HG02588 (cell line): ENCODE results near the gene RAB3A.
A peak's percentile ranks its signal among the peaks of the same experiment; 100 is the strongest.

ENCODE experiments used
- ATAC-seq: cut with Tn5 transposase; IDR thresholded peaks from one replicate; pipeline ENCODE4 v1.9.1; 2021; ENCODE audit warnings: mild to moderate bottlenecking, moderate library complexity; ENCODE audit not compliant: unreplicated experiment

The RAB3A gene

DNA sequence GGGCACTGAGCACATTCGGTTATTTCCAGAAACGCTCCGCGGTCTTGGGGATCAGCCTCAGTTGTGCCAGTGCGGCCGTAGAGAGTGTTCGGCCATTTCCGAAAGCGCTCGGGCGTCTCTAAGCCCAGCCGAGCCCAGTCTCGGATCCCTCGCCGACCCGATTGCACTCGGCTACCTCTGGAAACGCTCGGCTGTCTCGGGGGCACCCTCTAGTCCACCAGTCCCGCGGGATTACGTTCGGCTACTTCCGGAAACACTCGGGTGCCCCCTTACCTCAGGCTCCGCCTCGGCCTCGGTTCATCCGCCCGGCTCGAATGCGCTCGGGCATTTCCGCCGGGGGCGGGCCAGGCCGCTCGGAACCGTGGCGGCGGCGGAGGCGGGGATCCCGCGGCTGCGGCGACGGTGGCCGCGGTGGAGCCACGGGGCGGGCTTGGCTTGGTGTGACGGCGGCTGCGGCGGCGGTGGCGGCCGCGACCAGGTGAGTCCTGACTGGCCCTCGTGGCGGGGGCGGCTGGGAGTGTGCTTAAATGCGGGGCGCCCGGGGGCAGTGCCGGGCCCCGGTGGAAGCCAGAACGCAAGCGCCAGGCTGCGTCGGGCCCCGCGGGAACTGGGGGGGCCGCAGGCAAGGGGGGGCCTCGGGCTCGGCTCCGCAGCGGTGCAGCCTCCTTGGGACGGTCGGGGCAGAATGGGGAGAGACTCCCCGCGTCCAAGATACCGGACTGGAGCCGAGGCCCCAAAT lies 50.9 kb downstream of the RAB3A start, which contains the start of gene PIK3R2:
Gene PIK3R2 (plus strand): TSS at position 347 of the 739 bp plus-strand sequence. CDS start 2,717 bp downstream, outside the sequence.
- peak; percentile 69 for ATAC-seq

DNA sequence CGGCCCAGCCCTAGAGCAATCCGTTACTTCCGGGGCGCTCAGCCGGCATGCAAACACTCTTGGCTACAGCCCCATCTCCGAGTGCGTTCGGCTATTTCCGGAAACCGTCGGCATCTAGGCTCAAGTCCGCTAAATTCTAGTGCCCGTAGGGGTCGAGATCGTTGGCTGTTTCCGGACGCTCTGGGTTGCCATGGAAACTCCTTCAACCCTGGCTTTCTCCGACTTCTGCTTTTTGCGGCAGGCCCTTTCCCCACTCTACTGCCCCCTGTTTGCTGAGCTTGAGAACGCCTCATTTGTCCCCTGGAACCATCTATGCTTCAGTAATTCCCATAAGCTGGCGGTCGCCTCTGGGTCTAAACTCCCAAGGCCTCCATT lies 51.4 kb downstream of the RAB3A start:
- ATAC-seq = peak; percentile 49

DNA sequence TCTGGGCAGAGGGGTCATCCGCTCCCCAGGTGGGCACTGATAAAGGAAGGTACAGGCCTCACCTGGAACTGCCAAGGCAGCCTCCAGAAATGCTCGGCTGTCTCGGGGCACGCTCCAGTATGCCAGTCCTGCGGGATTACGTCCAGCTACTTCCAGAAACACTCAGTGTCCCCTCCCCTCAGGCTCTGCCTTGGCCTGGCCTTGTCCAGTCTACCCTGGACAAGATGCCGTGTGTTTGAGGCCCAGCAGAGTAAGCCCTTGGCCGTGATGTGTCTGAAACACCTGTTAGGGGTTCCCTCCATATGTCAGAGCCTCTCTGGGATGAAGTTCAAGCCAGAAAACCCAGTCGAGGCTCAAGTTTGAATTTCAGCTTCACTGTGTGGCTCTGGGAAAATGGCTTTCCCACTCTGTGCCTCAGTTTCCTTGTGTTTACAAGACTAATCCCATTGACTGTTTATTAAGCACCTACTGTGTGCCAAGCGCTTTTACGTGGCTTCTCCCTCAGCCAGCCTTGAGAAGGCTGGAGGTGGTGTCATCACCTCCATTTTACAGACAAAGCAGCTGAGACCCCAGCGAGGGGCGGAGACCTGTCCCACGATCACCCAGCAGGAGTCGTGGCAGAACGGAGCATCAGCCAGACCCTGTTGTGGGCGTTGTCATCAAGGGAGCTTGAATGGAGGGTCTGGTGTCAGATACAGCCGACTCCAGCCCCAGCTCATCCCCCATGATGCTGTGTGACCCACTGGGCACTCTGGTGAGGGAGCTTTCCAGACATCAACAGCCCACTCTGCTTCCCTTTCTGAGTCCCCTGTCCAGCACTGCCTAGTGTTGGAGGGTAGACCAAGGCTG lies 52.8 kb downstream of the RAB3A start:
- ATAC-seq = no peak

DNA sequence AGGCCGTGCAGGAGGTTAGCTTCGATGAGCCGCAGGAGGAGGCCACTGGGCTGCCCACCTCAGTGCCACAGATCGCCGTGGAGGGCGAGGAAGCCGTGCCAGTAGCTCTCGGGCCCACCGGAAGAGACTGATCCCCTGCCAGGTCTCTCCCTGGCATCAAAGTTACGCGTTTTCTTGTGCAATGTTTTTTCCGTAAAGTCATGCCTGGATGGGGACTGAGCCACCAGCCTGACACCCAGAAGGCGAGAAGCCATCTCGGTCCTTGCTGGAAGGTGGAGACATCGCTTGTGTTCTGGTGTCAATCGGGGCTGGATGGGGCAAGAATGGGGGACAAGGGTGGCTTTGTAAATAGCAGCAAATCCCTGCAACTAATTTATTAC lies 54.3 kb downstream of the RAB3A start:
- no peak for ATAC-seq

DNA sequence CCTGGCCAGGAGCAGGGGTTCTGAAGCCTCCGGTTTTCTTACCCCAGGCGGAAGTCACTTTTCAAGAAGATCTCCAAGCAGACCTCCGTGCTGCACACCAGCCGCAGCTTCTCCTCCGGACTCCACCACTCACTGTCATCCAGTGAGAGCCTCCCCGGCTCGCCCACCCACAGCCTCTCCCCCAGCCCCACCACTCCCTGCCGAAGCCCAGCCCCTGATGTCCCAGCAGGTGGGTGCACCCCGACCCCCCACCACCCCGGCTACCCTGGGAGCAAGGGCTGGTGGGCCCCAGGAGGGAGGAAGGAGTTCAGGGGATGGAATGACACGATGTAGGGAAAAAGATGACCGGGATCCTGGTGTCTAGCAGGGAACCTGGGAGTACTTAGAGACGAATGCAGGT lies 56.4 kb downstream of the RAB3A start:
- no peak for ATAC-seq
